ENCODE results near the gene UCP3.
A peak's percentile ranks its signal among the peaks of the same experiment; 100 is the strongest.

UCP3 gene

DNA sequence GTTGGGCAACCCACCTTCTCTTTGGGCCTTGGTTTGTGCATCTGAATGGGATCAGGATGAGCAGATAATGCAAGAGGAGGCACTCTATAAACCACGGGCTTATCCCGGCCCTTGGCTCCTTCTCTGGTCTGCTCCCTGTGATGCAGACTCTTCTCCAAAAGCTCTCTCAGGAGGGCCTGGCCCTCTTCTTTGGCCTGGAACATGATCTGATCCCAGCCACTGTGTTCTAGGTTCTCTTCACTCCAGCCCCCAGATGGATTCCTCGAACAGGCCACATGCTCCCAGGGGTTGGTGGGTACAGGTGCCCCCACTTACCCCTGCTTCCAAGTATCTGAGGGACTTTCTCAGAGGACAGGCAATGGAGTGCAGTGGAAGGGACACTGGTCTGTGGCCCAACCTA is 8.7 kb upstream of the UCP3 start:
- no peak for DNase-seq

DNA sequence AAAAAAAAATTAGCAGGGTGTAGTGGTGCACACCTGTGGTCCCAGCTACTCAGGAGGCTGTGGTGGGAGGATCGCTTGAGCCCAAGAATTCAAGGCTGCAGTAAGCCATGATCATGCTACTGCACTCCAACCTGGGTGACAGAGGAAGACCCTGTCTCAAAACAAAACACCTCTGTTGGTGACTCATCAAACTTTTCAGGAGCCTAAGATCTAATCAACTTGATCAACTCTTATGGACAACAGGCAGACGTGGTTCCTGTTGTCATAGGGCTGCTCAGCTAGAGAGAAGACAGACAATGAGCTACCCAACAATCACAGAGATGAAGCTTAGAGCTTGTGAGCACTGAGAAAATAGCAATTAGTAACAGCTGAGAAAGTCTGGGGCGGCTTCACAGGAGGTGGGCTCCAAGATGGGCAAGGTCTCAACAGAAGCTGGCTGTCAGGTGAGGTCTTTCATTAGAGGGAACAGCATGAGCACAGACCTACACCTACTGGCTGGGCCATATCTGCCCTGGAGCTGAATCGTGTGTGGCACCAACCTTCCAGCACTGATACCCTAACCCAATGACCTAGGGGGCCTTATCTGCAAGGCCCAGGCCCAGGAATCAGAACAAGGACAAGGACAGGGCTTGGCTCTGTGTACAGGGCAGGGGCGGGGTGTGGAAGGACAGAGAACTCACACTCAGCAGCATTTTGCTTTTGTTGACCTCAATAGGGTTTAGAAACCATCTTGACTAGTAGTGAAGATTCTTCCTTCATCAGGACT is 7.2 kb upstream of the UCP3 start:
- DNase-seq: no peak

DNA sequence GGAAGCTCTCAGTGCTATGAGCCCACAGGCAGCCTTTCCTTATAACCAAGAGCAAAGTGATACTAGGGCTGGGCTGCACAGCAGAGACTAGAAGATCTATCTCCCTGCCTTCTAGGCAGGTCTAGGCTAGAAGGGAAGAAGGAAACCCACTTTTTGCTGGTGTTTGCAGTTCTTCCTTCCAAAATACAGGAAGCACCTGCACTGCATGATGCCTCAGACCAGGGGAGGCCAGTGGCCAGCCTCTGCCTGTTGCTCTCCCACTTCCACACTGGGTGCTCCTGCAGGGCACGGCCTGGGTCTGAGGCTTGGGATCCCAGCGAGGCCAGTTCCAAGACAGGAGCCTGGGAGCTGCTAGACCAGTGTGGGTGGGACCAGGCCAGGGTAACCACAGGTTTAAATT is 6.0 kb upstream of the UCP3 start:
- DNase-seq: no peak

DNA sequence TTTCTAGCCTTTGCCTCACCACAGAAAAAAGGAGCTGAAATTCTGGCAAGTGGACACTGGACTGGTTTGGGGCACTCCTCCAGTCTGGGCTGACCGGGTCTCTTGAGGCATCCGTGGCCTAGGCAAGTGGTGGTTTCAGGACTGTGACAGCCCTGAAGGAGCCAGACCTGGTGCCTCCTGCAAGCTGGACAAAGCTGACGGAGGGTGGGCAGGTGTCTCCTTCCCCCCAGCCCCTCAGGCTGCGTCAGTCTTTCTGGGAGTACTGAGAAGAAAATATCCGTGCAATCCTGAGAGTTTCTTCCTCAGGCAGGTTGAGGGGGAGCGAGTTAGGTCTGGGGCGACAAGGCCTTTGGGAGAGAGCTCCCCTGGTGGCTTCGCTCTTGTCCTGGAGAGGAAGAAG is 4.3 kb upstream of the UCP3 start:
- no peak for DNase-seq

DNA sequence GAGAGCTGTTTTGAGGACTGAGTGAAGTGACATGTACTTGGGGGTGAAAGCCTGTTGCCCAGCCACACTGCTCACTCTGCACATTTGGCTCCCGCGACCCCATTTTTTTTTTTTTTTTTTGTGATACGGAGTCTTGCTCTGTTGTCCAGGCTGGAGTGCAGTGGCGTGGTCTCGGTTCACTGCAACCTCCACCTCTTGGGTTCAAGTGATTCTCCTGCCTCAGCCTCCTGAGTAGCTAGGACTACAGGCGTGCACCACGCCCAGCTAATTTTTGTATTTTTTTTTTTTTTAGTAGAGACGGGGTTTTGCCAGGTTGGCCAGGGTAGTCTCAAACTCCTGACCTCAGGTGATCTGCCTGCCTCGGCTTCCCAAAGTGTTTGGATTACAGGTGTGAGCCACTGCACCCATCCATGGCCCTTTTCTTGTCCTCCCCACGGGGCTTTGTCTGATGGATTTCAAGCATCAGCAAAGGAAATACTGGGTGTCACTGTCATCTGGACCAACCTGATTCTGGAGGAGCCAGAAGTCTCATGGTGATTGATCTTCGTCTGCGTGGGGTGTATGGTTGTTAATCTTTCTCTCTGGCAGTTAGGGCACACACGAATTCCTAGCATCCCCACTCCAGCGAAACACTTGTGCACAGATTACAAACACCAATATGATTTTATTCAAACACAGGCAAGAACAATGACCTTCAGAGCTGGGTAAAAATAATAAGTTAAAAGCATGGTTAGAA is 3.4 kb upstream of the UCP3 start:
- DNase-seq: no peak

DNA sequence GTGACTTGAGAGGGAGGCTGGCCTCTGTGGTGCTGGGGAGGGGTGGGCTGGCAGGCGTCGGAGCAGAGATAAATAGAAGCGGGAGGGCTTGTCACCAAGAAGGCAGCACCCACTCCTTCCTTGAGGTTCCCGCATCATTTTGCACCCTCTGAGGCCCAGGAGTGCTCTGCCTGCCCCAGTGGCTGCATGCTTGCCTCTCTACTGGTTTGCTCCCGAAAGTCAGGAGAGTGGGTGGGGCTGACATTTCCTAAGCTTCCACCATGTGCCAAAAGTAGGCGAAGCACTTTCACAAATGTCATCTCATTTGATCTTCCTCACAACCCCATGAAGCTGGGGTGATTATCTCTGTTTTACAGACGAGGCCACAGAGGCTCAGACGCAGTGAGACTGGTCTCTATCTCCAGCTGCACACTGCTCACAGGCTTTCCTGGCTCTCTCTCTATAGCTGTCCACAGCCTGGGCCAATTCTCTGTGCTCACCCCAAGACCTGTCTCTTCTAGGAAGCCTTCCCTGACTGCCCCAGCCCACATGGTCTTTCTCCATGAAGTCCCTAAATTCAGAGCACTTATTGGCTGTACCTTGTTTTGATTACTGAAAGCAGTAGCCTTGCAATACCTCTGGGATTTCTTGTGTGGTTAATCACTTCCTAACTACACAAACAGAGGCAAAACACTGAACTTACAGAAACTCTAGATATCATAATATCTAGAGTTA is 2.6 kb upstream of the UCP3 start:
- no peak for DNase-seq

DNA sequence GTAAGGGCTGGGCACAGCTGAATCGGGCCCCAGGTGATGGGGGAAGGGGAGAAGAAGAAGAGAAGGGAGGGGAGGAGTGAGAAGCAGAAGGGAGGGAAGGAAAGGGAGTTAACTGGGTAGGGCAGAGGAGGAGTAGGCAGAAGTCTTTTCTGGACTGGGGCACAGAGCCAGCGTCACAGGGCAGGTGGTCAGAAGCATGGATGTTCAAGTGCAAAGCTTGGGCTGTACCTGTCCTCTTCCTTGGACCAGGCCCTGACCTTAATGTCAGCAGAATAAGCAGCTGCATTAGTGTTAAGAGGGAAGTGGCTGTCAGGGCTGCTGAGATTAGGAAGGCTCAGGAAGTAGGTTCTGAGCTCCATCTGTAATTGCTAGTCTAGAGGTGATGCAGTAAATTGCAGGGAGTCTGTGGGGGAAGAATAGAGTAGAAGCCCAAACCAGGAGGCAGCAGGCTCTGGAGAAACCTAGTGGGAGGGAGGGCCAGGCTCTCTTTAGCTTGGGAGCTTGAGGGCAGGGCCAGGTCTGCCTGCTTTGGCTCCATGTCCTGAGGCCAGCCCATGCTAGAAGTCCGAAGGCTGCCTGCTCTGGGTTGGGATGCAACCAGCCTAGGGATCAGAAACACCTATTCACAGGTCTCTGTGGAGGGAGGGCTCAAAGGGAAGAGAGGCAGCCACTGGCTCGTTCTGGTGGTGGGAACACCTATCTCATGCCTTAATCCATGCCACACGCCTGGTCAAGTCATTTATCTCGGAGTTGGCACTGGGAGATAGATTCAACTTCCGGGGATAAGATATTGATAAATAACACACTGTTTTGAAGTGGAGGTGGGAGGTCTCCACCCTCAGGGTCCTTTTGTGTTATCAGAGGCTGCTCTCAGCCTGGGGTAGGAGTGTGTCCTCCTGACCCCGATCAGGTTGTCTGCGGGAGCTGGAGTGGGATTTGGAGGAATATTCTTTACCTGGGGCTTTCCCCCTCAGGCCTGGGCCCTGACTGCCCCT is 1.7 kb upstream of the UCP3 start:
- DNase-seq: no peak

DNA sequence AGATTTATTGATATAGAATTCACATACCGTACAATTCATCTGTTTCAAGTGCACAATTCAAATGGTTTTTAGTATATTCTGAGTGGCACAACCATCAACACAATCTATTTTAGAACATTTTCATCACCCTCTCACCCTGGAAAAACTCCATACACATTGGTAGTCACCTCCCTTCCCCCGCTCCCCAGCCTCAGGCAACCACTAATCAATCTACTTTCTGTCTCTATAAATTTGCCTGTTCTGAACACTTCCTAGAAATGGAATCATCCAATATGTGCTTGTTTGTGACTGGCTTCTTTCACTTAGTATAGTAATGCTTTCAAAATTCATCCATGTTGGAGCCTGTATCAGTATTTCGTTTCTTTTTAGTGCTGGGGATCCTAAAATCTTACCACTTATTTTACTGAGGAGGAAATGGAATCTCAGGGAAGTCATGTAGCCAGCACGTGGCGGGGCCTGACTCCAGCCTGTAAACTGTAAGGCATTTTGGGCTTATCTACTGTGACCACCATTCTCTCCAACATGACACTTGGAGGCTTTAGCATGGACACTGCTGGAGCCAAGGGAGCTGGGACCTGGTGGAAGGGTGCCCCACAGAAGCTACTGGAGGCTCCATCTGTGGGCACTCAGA is 905 bp upstream of the UCP3 start:
- no peak for DNase-seq

DNA sequence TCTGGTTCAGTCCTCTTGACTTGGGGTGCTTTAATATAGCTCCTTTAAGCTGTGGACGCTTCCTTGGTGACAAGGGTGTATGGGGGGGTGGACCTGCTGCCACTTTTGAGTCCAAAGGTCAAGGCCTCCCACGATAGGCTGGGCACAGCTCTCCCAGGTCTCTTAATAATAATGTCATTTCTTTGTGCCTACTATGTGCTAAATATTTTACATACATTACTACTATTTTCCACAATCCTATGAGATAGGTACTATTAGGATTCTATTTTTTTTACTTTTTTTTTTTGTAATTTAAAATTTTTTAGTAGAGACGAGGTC is 304 bp upstream of the UCP3 start:
- DNase-seq: no peak

DNA sequence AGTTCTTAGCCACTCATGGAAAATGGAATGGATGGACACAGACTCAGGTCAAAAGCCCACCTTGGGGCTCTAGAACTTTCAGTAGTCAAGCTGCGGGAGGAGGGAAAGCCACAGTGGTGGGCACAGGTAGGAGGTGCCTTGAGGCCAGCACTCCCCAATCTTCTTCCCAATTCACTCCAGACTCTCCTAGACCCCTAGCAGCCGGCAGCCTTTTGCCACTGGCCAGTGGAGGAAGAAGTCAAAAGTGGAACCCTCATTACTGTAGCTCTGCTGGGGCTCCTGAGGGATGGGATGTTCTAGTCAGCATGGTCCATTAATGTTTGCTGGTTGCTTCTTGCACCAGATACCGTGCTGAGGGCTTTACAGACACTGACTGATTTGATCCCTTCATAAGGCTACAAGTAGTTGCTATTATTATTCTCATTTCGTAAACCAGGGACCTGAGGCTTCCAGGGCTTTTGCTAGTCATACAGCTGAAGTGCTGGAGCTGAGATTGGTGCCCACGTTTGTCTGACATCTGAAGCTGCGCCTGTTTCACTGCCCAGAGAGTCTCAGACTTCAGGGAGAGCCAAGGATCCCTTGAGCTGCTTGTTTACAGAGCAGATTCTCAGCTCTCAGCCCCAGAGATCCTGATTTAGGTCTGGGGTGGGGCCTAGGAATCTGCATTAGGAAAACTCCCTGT is 1.1 kb downstream of the UCP3 start:
- DNase-seq: no peak

DNA sequence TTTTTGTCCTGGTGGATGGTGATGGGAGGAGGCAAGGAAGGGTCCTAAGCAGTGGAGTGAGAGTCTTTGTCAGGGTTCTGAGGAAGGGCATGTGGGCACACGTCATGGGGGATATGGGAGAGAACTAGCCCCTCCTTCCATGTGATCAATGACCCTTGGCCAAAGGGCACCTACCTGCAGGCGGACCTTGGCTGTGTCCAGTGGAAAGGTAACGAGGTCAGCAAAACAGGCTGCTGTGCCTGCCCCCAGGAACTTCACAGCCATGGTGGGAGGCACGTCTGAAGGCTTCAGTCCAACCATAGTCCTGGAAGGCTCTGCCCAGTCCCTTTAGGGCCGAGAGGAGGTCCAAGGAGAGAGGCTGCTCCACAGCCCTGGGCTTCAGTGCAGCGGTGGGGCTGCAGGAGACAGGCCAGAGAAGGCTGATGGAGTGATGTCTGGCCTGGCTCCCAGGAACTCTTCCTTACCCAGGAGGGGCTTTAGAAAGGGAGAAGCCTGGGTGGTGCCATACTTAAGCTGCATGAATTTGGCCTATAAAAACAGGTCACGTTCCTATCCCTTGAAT is 2.1 kb downstream of the UCP3 start:
- no peak for DNase-seq

DNA sequence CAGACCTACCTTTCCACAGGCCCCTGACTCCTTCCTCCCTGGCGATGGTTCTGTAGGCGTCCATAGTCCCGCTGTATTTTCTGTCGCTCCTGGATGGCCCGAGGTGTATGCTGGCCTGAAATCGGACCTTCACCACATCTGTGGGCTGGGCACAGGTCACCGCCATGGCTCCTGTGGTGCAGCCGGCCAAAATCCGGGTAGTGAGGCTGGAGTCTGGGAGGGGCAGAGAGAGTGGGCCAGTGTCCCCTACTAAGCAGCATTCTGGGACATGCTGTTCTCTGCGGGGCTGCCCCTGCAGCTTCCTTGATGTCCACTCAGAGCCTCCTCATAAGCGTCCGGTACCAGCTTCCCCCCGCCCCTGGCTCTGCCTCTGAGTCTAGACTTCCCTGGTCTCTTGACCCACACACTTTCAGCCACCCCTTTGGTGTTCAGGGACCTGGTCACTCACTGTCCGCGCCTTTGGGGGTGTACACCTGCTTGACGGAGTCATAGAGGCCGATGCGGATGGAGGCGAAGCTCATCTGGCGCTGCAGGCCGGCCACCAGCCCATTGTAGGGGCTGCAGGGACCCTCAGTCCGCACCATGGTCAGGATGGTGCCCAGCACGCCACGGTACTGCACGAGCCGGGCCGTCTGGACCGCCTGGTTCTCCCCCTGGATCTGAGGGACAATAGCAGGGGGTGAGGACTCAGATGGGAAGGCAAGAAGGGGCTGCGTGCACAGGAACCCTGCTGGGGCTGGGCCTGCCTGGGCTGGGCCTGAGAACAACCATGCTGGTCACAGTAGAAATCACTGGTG is 3.0 kb downstream of the UCP3 start:
- DNase-seq: no peak

DNA sequence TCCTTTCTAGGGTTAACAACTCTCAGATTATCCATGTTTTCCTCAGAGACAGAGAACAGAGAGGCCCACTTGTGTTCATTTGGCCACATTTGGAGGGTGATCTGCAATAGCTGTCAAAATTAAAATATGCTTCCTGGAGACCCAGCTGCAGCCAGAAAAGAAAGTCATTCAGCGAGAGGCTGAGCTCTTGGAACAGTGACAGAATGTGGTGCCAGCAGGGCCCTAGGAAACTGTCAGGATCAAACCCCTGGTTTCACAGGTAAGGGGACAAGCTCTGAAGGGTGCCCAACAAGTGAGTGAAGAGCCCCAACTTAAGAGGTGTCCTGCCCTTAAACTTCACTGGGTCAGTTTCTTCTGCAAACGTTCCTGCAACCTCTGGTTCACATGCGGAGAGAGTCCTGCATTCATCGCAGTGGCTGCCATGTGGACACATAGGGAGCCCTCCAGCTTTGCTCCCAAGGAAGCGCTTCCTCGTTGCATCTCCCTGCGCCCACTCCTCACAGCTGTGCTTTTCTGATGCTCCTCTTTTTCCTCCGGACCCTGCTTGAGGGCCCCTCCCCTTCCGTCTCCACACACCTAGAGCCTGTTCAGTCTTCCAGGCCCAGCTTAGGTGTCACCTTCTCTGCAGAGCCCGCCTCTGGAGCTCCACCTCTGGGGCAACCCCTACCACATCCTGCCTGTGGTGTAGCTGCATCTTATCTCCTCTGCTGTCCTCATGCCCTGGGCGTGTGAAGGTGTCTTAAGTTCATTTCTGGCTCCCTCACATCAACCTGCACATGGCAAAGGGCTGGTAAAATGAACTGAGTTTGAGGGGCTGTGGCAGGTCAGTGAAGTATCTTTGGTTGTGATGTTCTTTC is 3.9 kb downstream of the UCP3 start:
- DNase-seq: peak; percentile 21 to 74 (median 50)

DNA sequence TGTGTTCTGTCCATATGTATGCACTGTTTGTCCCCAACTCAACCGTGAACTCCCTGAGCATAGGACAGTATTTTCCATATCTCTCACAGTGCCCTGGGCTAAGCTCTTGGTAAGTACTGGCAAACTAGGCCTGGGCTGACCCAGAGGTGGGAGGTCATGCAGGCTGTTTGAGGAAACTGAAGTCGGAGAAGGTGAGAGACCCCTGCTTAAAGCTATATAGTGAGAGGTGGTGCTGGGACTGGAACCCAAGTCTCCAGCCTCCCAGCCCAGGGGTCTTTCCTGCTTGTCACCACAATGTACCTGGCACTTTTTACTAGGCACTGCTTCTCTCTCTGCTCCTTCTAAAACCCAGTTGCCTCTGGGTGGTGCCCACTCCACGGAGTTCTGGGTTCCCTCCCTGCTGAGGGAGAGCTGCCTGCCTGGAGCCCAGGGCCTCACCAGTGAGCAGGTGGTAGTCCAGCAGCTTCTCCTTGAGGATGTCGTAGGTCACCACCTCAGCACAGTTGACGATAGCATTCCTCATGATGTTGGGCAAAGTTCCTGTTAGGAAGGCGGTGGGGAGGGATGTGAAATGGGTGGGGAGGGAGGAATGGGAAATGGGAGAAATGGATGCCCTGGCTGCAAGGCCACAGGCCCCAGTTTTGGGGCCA is 4.7 kb downstream of the UCP3 start:
- no peak for DNase-seq

DNA sequence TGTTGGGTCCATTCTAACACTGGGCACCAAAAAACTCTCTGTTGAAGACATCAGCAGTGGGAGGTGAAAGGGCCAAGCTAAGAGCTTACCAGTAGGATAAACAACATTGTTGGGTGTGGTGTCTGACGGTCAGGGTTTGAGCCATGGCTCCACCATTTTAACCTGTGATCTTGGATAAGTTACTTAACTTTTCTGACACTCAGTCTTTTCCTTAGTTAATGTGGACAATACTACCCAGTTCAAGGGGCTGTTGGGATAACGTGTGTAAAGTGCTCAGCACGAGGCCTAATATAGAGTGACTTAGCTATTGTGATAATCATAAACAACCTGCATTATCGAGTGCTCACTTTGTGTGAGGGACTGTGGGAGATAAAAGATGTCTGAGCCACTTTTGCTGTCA is 6.1 kb downstream of the UCP3 start:
- no peak for DNase-seq

DNA sequence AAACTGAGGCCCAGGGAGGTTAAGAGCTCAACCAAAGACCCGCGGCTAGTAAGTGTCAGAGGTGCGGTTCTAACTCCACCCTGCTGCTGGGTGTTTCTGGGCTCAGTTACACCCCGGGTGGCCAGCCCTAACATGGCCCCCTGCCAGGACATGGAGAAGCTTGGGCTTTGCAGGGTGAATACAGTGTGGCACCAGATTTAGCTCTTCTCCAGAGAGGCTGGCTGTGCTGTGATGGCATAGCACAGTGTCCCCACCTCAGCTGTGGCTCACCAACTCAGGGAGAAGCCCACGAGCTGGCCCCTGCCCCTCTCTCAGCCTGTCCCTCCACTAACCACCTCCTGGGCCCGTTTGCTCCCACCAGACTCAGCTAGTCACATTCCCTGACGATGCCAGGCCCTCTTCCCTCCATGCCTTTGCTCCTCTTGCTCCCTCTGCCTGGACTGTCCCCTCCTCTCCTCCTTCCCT is 7.0 kb downstream of the UCP3 start:
- DNase-seq: no peak

DNA sequence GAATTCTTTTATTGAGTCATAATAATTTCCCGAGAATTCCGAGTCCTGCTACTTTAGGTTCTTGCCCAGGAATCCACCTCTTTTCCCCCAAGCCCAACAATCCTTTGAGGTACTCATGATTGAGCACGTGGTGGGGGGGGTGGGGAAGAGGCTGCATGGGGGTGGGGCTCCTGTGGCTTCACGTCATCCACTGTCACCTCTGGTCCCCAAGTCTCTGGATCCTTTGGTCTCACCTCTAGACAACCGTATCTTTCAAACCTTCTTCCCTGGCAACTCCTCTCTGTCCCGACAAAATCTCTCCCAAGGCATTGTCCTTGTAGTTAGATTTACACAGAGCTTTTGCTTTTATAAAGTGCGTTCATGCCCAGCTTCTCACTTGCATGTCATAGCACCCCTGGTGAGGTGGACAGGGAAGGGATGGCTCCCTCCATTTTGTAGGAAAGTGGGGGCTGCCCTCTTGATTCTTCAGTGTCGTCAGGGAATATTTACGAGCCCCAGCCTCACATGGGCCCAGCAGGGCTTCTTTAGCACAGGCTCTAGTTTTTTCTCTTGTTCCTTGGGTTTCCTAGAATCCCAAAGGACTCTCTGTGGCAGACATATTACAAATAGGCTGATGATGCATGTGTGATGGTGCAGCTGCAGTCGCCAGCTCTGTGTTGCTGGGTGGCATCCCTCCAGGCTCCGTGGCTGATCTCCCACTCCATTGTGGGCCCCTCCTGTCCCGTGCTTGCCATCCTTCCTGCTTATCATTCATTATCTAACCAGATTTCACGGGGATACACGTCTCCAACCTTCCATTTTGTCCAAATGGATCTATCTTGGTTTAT is 8.4 kb downstream of the UCP3 start:
- DNase-seq: no peak
